ENCODE results near the gene HTR7. TPM values are rescaled to one million over a fixed set of nuclear protein-coding genes. Genes with fewer than 3 reads are reported as not detected.

Gene HTR7
- total RNA-seq, 2 experiments from 2014 or later, result not detected

DNA sequence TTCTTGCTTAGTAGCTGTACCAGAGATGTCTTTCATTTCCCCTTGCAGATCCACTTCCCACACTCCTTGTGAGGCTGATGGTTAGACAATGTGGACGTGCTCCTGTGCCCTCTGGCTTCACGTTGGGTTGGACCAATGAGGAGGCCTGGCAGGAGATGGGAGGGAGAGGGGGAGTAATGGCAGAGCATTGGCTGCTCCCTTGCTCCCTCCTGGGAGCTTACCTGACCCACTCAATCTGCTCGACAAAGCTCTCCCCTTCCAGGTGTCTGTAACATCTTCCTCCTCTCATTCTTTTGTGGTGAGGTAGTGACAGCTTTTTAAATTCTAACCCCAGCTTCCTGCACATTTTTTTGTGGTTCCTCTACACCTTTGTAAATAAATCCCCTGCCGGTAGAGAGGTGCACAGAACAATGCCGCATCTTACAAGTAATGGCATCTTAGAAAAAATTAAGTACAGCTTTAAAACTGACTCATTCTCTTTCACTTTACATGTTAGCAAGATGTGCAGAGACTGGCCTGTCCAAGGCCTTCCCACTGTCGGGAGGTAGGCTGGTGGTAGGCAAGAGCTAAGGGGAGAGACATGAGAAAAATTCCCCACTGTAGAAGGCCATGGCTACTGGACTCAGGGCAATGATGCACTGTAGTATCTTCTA, 134.3 kb downstream of the HTR7 start:
- DNase-seq, result no peak
- H3K4me3 Mint-ChIP-seq, result no peak overlapping the region
- peaks cover 3% of the 10 kb centered on the region for H3K27me3 Mint-ChIP-seq (ENCODE audit: low read depth)
- no peaks in the 10 kb centered on the region for H3K36me3 Mint-ChIP-seq (ENCODE audit: low read depth)
- ATAC-seq, result peak; percentile 47
- H3K4me1 Mint-ChIP-seq (ENCODE audit: low read depth), result peaks cover 8% of the 10 kb centered on the region
- ChIA-PET CTCF (no interaction called here), POLR2A (no interaction called here)
- no peak overlapping the region for H3K27ac Mint-ChIP-seq
- H3K9me3 Mint-ChIP-seq (ENCODE audit: insufficient read depth), result no peaks in the 10 kb centered on the region

DNA sequence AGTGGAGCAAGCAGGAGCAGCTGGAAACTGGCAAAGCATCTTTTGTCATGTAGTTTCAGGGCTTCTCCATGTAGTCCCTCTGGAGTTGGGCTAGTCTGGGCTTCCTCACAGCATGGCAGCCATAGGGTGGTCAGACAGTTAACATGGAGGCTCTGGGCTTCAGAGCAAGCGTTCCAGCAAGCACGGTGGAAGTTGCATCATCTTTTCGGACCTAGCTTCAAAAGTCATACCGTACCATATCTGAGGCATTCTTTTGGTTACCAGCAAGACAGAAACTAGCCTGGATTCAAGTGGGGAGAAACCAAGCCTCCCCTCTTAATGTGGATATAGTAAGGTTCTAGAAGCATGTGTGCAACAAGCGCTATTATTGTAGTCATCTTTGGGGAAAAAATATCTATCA, 135.0 kb downstream of the HTR7 start:
- no peaks in the 10 kb centered on the region for H3K36me3 Mint-ChIP-seq (ENCODE audit: low read depth)
- peaks cover 3% of the 10 kb centered on the region for H3K27me3 Mint-ChIP-seq (ENCODE audit: low read depth)
- DNase-seq, result no peak
- H3K4me1 Mint-ChIP-seq (ENCODE audit: low read depth), result peaks cover 8% of the 10 kb centered on the region
- ChIA-PET POLR2A (no interaction called here), CTCF (no interaction called here)
- ATAC-seq, result no peak
- H3K9me3 Mint-ChIP-seq (ENCODE audit: insufficient read depth), result no peaks in the 10 kb centered on the region
- H3K27ac Mint-ChIP-seq, result no peak overlapping the region
- no peak overlapping the region for H3K4me3 Mint-ChIP-seq

DNA sequence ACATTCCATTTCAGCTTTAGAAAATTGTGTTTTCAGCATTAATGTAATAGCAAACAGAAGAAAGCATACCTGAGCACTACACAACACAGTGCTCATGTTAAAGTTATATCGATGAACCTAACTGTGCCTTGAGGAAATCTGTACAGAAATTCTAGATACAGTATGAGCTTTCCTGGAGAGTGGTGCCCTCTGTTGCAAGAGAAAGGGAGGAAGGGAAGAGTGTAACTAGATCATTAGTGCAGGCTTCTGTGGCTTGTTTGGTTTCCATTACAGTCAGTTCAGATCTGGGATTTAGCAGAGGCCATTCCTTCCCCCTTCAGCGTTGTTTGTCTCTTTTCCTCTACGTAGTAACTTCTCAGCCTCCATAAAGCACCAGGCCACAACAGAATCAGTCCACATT, 139.7 kb downstream of the HTR7 start:
- Mint-ChIP-seq H3K4me3 (no peak overlapping the region), H3K27ac (no peak overlapping the region), H3K27me3 (ENCODE audit: low read depth) (peaks cover 3% of the 10 kb centered on the region), H3K4me1 (ENCODE audit: low read depth) (peaks cover under 1% of the 10 kb centered on the region), H3K36me3 (ENCODE audit: low read depth) (no peaks in the 10 kb centered on the region), H3K9me3 (ENCODE audit: insufficient read depth) (no peaks in the 10 kb centered on the region)
- CTCF ChIA-PET, result no interaction called here
- ATAC-seq (no peak), DNase-seq (no peak)
- POLR2A ChIA-PET, result no interaction called here

DNA sequence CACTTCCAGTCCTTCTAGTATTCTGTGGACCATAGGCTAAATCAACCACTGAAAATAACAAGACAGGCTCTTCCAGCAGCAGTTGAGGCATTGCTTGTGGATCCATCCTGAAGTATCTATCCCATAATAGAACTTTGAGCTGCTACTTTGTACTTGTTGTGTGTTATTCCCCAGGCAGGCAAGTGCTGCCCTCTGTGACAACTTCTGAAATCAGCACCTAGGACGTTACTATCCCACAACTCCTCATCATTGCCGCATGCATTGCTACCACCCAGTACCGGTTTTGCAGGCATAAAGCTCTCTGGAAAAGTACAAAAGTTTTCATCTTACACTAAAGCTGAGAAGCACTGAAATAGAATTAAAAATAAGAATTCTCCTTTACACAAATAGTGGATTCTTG, 145.3 kb downstream of the HTR7 start:
- ATAC-seq (no peak), DNase-seq (no peak)
- ChIA-PET POLR2A (no interaction called here), CTCF (no interaction called here)
- H3K9me3 Mint-ChIP-seq (ENCODE audit: insufficient read depth), result no peaks in the 10 kb centered on the region
- H3K4me1 Mint-ChIP-seq (ENCODE audit: low read depth), result no peaks in the 10 kb centered on the region
- H3K27me3 Mint-ChIP-seq (ENCODE audit: low read depth), result peaks cover 3% of the 10 kb centered on the region
- H3K36me3 Mint-ChIP-seq (ENCODE audit: low read depth), result no peaks in the 10 kb centered on the region
- no peak overlapping the region for H3K4me3 Mint-ChIP-seq
- H3K27ac Mint-ChIP-seq, result no peak overlapping the region

DNA sequence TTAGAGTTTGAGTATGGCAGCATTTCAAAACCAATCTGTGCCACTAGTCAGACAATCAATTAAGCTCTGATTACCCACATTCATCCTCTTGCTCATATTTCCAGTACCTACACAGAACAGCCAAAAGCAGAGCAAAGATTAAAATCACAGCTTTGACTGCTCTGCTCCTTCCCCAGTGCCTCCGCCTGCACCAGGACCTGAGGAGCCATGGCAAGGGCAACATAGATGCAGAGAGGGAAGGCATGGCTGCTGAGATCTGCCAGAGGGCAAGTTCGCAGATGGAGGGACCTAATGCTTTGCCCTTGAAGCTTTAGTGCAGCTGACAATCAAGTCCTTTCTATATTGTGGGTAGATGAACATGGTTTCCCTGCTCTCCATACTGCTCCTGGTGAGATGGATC, 148.1 kb downstream of the HTR7 start:
- Mint-ChIP-seq H3K4me3 (no peak overlapping the region), H3K27ac (no peak overlapping the region), H3K9me3 (ENCODE audit: insufficient read depth) (no peaks in the 10 kb centered on the region), H3K36me3 (ENCODE audit: low read depth) (no peaks in the 10 kb centered on the region), H3K4me1 (ENCODE audit: low read depth) (no peaks in the 10 kb centered on the region), H3K27me3 (ENCODE audit: low read depth) (peaks cover 3% of the 10 kb centered on the region)
- no peak for ATAC-seq
- CTCF ChIA-PET, result no interaction called here
- POLR2A ChIA-PET, result no interaction called here
- DNase-seq, result no peak

DNA sequence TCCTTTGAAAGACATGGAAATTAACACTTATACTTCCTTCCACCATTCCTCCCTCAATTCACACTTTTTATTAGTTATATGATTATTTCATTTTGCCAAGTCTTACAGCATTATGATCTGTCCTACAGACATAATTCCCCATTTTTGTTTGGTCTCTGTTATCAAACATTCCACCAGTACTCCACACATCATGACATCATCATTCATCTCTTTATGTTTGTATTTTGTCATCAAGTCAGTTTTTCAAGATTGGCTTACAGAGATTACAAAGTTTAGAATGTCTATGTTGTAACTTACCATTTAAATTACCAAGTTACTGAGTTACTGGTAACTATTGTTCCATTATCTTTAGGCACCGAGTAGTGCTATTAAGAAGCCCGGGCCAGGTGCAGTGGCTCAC, 150.2 kb downstream of the HTR7 start:
- H3K27ac Mint-ChIP-seq, result no peak overlapping the region
- peaks cover 3% of the 10 kb centered on the region for H3K27me3 Mint-ChIP-seq (ENCODE audit: low read depth)
- ATAC-seq (no peak), DNase-seq (no peak)
- no peaks in the 10 kb centered on the region for H3K36me3 Mint-ChIP-seq (ENCODE audit: low read depth)
- CTCF ChIA-PET, result no interaction called here
- no peak overlapping the region for H3K4me3 Mint-ChIP-seq
- H3K9me3 Mint-ChIP-seq (ENCODE audit: insufficient read depth), result no peaks in the 10 kb centered on the region
- H3K4me1 Mint-ChIP-seq (ENCODE audit: low read depth), result no peaks in the 10 kb centered on the region
- POLR2A ChIA-PET, result no interaction called here

- ATAC-seq (no peak), DNase-seq (no peak)
- Mint-ChIP-seq H3K9me3 (ENCODE audit: insufficient read depth) (no peaks in the 10 kb centered on the region), H3K36me3 (ENCODE audit: low read depth) (no peaks in the 10 kb centered on the region), H3K27me3 (ENCODE audit: low read depth) (peaks cover 3% of the 10 kb centered on the region), H3K4me1 (ENCODE audit: low read depth) (no peaks in the 10 kb centered on the region), H3K4me3 (no peak overlapping the region), H3K27ac (no peak overlapping the region)
- CTCF ChIA-PET, result no interaction called here
- POLR2A ChIA-PET, result no interaction called here
Measured at GRCh38 chr10:90701428-90701827, 156.4 kb downstream of the HTR7 start.

GRCh38 chr10:90695915-90696676, 161.7 kb downstream of the HTR7 start:
- ATAC-seq (no peak), DNase-seq (no peak)
- no peak overlapping the region for H3K4me3 Mint-ChIP-seq
- ChIA-PET POLR2A (no interaction called here), CTCF (no interaction called here)
- no peaks in the 10 kb centered on the region for H3K9me3 Mint-ChIP-seq (ENCODE audit: insufficient read depth)
- H3K27me3 Mint-ChIP-seq (ENCODE audit: low read depth), result no peaks in the 10 kb centered on the region
- no peaks in the 10 kb centered on the region for H3K36me3 Mint-ChIP-seq (ENCODE audit: low read depth)
- H3K27ac Mint-ChIP-seq, result no peak overlapping the region
- H3K4me1 Mint-ChIP-seq (ENCODE audit: low read depth), result no peaks in the 10 kb centered on the region

Other genes starting within 250 kb of the HTR7 start
- gene RPP30, start 13.9 kb upstream of the HTR7 start, total RNA-seq, result 10 to 100 TPM; 43.7 to 48.1 TPM
- gene ANKRD1, start 63.0 kb upstream of the HTR7 start, total RNA-seq, result not detected

Data from activated CD8-positive, alpha-beta T cell treated with anti-CD3 and anti-CD28 coated beads, Interleukin-2, amount 10 ng/mL, durations not matched to agents 7 days and 5 days (primary cell).